ENCODE data around the gene YPEL1.
"Not testable (repeated sequence)": the region's sequence is repeated elsewhere in the genome, so short reads cannot be mapped to it uniquely, and the experiment has no call there.

YPEL1 gene

GRCh38 chr22:21721195-21721852 is 14.3 kb downstream of the YPEL1 start:
- not testable (repeated sequence) for DNase-seq (ENCODE audit: low read depth in 3 of 3)

- not testable (repeated sequence) for DNase-seq (ENCODE audit: low read depth in 3 of 3)
Observed at GRCh38 chr22:21720191-21720859, 15.3 kb downstream of the YPEL1 start.

- no peak for DNase-seq (ENCODE audit: low read depth in 3 of 3)
Observed at GRCh38 chr22:21719024-21719423, 16.6 kb downstream of the YPEL1 start.

- DNase-seq (ENCODE audit: low read depth in 3 of 3): no peak
Observed at GRCh38 chr22:21718499-21718898, 17.1 kb downstream of the YPEL1 start.

- not testable (repeated sequence) for DNase-seq (ENCODE audit: low read depth in 3 of 3)
Observed at GRCh38 chr22:21716395-21717122, 19.0 kb downstream of the YPEL1 start.

GRCh38 chr22:21714786-21715185 is 20.8 kb downstream of the YPEL1 start:
- no peak for DNase-seq (ENCODE audit: low read depth in 3 of 3)

GRCh38 chr22:21714059-21714770 is 21.4 kb downstream of the YPEL1 start:
- no peak for DNase-seq (ENCODE audit: low read depth in 3 of 3)

GRCh38 chr22:21713428-21714058 is 22.1 kb downstream of the YPEL1 start:
- no peak for DNase-seq (ENCODE audit: low read depth in 3 of 3)

- DNase-seq (ENCODE audit: low read depth in 3 of 3): peak; percentile 22 to 56 (median 22)
Observed at GRCh38 chr22:21712751-21713427, 22.7 kb downstream of the YPEL1 start.

GRCh38 chr22:21711851-21712250 is 23.7 kb downstream of the YPEL1 start:
- no peak for DNase-seq (ENCODE audit: low read depth in 3 of 3)

GRCh38 chr22:21710156-21710555 is 25.4 kb downstream of the YPEL1 start:
- no peak for DNase-seq (ENCODE audit: low read depth in 3 of 3)

- DNase-seq (ENCODE audit: low read depth in 3 of 3): no peak
Observed at GRCh38 chr22:21709688-21710087, 25.9 kb downstream of the YPEL1 start.

- DNase-seq (ENCODE audit: low read depth in 3 of 3): no peak
Observed at GRCh38 chr22:21708960-21709359, 26.6 kb downstream of the YPEL1 start.

GRCh38 chr22:21707677-21708076 is 27.9 kb downstream of the YPEL1 start:
- DNase-seq (ENCODE audit: low read depth in 3 of 3): no peak

GRCh38 chr22:21703684-21704316 is 31.8 kb downstream of the YPEL1 start:
- DNase-seq (ENCODE audit: low read depth in 3 of 3): no peak

- no peak for DNase-seq (ENCODE audit: low read depth in 3 of 3)
Observed at GRCh38 chr22:21702700-21703683, 32.6 kb downstream of the YPEL1 start.

- DNase-seq (ENCODE audit: low read depth in 3 of 3): no peak
Observed at GRCh38 chr22:21702094-21702493, 33.5 kb downstream of the YPEL1 start.

- DNase-seq (ENCODE audit: low read depth in 3 of 3): no peak
Observed at GRCh38 chr22:21701384-21701971, 34.1 kb downstream of the YPEL1 start.

GRCh38 chr22:21700822-21701221 is 34.8 kb downstream of the YPEL1 start:
- no peak for DNase-seq (ENCODE audit: low read depth in 3 of 3)

All from stimulated activated CD4-positive, alpha-beta T cell treated with anti-CD3 and anti-CD28 coated beads, TNF-alpha, amount 100 ng/mL, for 48 hours (primary cell).